ENCODE measurements around the gene GDF11. TPM values are rescaled to one million over a fixed set of nuclear protein-coding genes. Genes with fewer than 3 reads are reported as not detected.

The GDF11 gene
- total RNA-seq, 1 experiment from 2014 or later: 9.4 TPM

GRCh38 chr12:55716582-55716957 is 26.4 kb upstream of the GDF11 start:
- CTCF ChIA-PET: no interaction called here
- peaks cover 30% of the 10 kb centered on the region for H3F3A ChIP-seq (ENCODE audit: insufficient read depth, low read depth)
- intact Hi-C loops (cut with micrococcal nuclease; ENCODE audit: unreplicated experiment): no loop called here
- POLR2A ChIA-PET (ENCODE audit: unreplicated experiment): no interaction called here
- H3K79me2 ChIP-seq (ENCODE audit: low read depth): peaks cover 5% of the 10 kb centered on the region; the same call in 1 of the 2 replicates
- peak overlapping the region; percentile 89 for H3K4me2 ChIP-seq
- peaks cover 41% of the 10 kb centered on the region for H3K4me1 ChIP-seq (replicated peaks; ENCODE audit: insufficient read depth)
- H3K27me3 ChIP-seq (ENCODE audit: insufficient read depth, low read depth): peaks cover 8% of the 10 kb centered on the region; the same call in 1 of the 2 replicates
- no peak overlapping the region for H3K27ac ChIP-seq
- no peaks in the 10 kb centered on the region for H3K36me3 ChIP-seq (ENCODE audit: low read depth)
- H4K20me1 ChIP-seq (ENCODE audit: insufficient read depth): 0 out of 2 replicates have a peak, but pooled peaks cover 3% of the 10 kb centered on the region
- no TSS peak for BruUV-seq (replicated peaks)
- H2AFZ ChIP-seq: peak overlapping the region; percentile 99
- no peak for DNase-seq
- no peaks in the 10 kb centered on the region for H3K9me2 ChIP-seq (ENCODE audit: insufficient read depth)
- peak overlapping the region; percentile 100 for H3K4me3 ChIP-seq
- TF ChIP-seq CTCF (conservative IDR thresholded peaks at IDR 0.05) (no peak), EZH2 (IDR thresholded peaks at IDR 0.05; ENCODE audit: low read depth) (no peak)
- H3K9me3 ChIP-seq (ENCODE audit: insufficient read depth, low read depth): no peaks in the 10 kb centered on the region

- Histone ChIP-seq H3K36me3 (ENCODE audit: low read depth) (no peaks in the 10 kb centered on the region), H3K4me1 (replicated peaks; ENCODE audit: insufficient read depth) (peaks cover 46% of the 10 kb centered on the region), H3K9me2 (ENCODE audit: insufficient read depth) (no peaks in the 10 kb centered on the region), H3K79me2 (ENCODE audit: low read depth) (peaks cover 5% of the 10 kb centered on the region; the same call in 1 of the 2 replicates), H3F3A (ENCODE audit: insufficient read depth, low read depth) (peaks cover 37% of the 10 kb centered on the region), H2AFZ (no peak overlapping the region; the same call in 1 of the 2 replicates), H3K27me3 (ENCODE audit: insufficient read depth, low read depth) (peaks cover 3% of the 10 kb centered on the region; the same call in 1 of the 2 replicates), H3K27ac (no peak overlapping the region), H3K4me3 (peak overlapping the region; percentile 100), H3K4me2 (peak overlapping the region; percentile 89), H3K9me3 (ENCODE audit: insufficient read depth, low read depth) (no peaks in the 10 kb centered on the region), H4K20me1 (ENCODE audit: insufficient read depth) (0 out of 2 replicates have a peak, but pooled peaks cover 4% of the 10 kb centered on the region)
- POLR2A ChIA-PET (ENCODE audit: unreplicated experiment): no interaction called here
- TF ChIP-seq EZH2 (IDR thresholded peaks at IDR 0.05; ENCODE audit: low read depth) (no peak), CTCF (conservative IDR thresholded peaks at IDR 0.05) (no peak)
- BruUV-seq (replicated peaks): no TSS peak
- intact Hi-C loops (cut with micrococcal nuclease; ENCODE audit: unreplicated experiment): no loop called here
- CTCF ChIA-PET: no interaction called here
- DNase-seq: no peak
Measured at GRCh38 chr12:55717011-55718007, 25.6 kb upstream of the GDF11 start.

DNA sequence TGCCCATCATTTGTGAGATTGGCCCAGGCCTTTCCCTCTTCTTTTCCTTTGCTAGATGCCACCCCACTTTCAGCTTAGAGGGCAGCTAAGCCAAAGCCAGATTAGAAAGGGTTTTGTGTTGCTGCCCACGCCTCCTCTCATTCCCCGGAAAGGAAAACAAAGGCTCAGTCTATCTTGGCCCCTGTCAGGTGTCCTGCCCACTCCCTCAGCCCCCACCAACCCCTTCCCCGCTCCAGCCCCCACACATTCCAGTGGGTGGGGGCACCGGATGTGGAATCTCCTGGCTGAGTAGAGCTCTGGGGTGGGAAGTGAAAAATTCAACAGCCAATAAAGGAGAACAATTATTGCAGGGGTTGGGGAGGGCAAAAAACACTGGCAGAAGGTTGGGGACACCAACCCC is 24.9 kb upstream of the GDF11 start:
- no peak overlapping the region for H3K4me2 ChIP-seq
- POLR2A ChIA-PET (ENCODE audit: unreplicated experiment): no interaction called here
- H2AFZ ChIP-seq: no peak overlapping the region
- peaks cover 46% of the 10 kb centered on the region for H3K4me1 ChIP-seq (replicated peaks; ENCODE audit: insufficient read depth)
- TF ChIP-seq CTCF (conservative IDR thresholded peaks at IDR 0.05) (no peak), EZH2 (IDR thresholded peaks at IDR 0.05; ENCODE audit: low read depth) (no peak)
- H3K9me3 ChIP-seq (ENCODE audit: insufficient read depth, low read depth): no peaks in the 10 kb centered on the region
- peaks cover 5% of the 10 kb centered on the region; the same call in 1 of the 2 replicates for H3K79me2 ChIP-seq (ENCODE audit: low read depth)
- no peak overlapping the region for H3K4me3 ChIP-seq
- intact Hi-C loops (cut with micrococcal nuclease; ENCODE audit: unreplicated experiment): no loop called here
- peaks cover 44% of the 10 kb centered on the region for H3F3A ChIP-seq (ENCODE audit: insufficient read depth, low read depth)
- CTCF ChIA-PET: no interaction called here
- no peaks in the 10 kb centered on the region for H3K9me2 ChIP-seq (ENCODE audit: insufficient read depth)
- no peak overlapping the region for H3K27ac ChIP-seq
- DNase-seq: no peak
- no peaks in the 10 kb centered on the region for H3K36me3 ChIP-seq (ENCODE audit: low read depth)
- H3K27me3 ChIP-seq (ENCODE audit: insufficient read depth, low read depth): no peaks in the 10 kb centered on the region
- 0 out of 2 replicates have a peak, but pooled peaks cover 4% of the 10 kb centered on the region for H4K20me1 ChIP-seq (ENCODE audit: insufficient read depth)
- BruUV-seq (replicated peaks): no TSS peak

All from PC-9 (cell line).